HG02678 (cell line): ENCODE data around the gene GAP43.
A peak's percentile ranks its signal among the peaks of the same experiment; 100 is the strongest.

Experiments
- ATAC-seq: cut with Tn5 transposase; IDR thresholded peaks from one replicate; pipeline ENCODE4 v1.9.1; 2021; ENCODE audit warnings: mild to moderate bottlenecking, moderate library complexity; ENCODE audit not compliant: unreplicated experiment

The GAP43 gene

GRCh38 chr3:115627180-115628074, 4.1 kb downstream of the GAP43 start:
- peak; percentile 83 for ATAC-seq

GRCh38 chr3:115628075-115628412, 4.7 kb downstream of the GAP43 start:
- peak; percentile 47 for ATAC-seq

GRCh38 chr3:115630850-115631249, 7.5 kb downstream of the GAP43 start:
- no peak for ATAC-seq

- ATAC-seq, result no peak
Measured at GRCh38 chr3:115632026-115632425, 8.7 kb downstream of the GAP43 start.

- no peak for ATAC-seq
Measured at GRCh38 chr3:115633467-115633866, 10.2 kb downstream of the GAP43 start.

- no peak for ATAC-seq
Measured at GRCh38 chr3:115634052-115634451, 10.7 kb downstream of the GAP43 start.

- ATAC-seq, result no peak
Measured at GRCh38 chr3:115635406-115635805, 12.1 kb downstream of the GAP43 start.

GRCh38 chr3:115638241-115638640, 14.9 kb downstream of the GAP43 start:
- ATAC-seq, result no peak

GRCh38 chr3:115638991-115639390, 15.7 kb downstream of the GAP43 start:
- no peak for ATAC-seq

GRCh38 chr3:115644391-115644790, 21.1 kb downstream of the GAP43 start:
- ATAC-seq, result no peak

- no peak for ATAC-seq
Measured at GRCh38 chr3:115646027-115646690, 22.8 kb downstream of the GAP43 start.

GRCh38 chr3:115648559-115648958, 25.2 kb downstream of the GAP43 start:
- no peak for ATAC-seq

GRCh38 chr3:115651087-115651486, 27.8 kb downstream of the GAP43 start:
- peak; percentile 56 for ATAC-seq

- ATAC-seq, result no peak
Measured at GRCh38 chr3:115651599-115651998, 28.3 kb downstream of the GAP43 start.

- peak; percentile 58 for ATAC-seq
Measured at GRCh38 chr3:115652738-115653137, 29.4 kb downstream of the GAP43 start.

GRCh38 chr3:115655761-115656282, 32.5 kb downstream of the GAP43 start:
- ATAC-seq, result no peak

- ATAC-seq, result no peak
Measured at GRCh38 chr3:115657168-115657567, 33.9 kb downstream of the GAP43 start.

GRCh38 chr3:115658032-115658336, 34.7 kb downstream of the GAP43 start:
- no peak for ATAC-seq

- peak; percentile 88 for ATAC-seq
Measured at GRCh38 chr3:115658337-115659181, 35.2 kb downstream of the GAP43 start.

GRCh38 chr3:115659253-115660220, 36.2 kb downstream of the GAP43 start:
- ATAC-seq, result peak; percentile 24
